Measurements from ENCODE around the gene ITGBL1. TPM values are rescaled to one million over a fixed set of nuclear protein-coding genes. Genes with fewer than 3 reads are reported as not detected.

ITGBL1 gene
- total and polyA plus RNA-seq, 2 experiments from 2014 or later, result 0.29 TPM; not detected in 1

DNA sequence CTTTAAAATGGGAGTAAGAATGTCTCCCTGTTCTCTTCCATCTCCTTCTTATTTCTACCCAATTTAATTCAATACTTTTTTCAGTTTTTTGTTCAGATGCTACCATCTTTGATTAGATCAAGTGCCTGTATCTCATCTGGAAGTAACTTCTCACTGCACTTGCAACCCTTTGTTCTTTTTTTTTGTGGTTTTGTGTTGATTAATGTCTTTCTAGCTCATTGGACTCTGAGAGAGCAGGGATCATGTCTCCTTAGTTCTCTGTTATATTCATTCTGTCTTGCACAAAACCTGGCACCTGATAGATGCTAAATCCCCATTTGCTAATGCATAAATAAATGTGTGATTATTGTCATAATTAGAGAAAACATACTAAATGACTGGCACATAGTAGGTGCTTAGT lies 834 bp upstream of the ITGBL1 start:
- peaks cover 18% of the 10 kb centered on the region for H3K4me1 ChIP-seq (ENCODE audit: insufficient read depth)
- TF ChIP-seq, protein P1, sequence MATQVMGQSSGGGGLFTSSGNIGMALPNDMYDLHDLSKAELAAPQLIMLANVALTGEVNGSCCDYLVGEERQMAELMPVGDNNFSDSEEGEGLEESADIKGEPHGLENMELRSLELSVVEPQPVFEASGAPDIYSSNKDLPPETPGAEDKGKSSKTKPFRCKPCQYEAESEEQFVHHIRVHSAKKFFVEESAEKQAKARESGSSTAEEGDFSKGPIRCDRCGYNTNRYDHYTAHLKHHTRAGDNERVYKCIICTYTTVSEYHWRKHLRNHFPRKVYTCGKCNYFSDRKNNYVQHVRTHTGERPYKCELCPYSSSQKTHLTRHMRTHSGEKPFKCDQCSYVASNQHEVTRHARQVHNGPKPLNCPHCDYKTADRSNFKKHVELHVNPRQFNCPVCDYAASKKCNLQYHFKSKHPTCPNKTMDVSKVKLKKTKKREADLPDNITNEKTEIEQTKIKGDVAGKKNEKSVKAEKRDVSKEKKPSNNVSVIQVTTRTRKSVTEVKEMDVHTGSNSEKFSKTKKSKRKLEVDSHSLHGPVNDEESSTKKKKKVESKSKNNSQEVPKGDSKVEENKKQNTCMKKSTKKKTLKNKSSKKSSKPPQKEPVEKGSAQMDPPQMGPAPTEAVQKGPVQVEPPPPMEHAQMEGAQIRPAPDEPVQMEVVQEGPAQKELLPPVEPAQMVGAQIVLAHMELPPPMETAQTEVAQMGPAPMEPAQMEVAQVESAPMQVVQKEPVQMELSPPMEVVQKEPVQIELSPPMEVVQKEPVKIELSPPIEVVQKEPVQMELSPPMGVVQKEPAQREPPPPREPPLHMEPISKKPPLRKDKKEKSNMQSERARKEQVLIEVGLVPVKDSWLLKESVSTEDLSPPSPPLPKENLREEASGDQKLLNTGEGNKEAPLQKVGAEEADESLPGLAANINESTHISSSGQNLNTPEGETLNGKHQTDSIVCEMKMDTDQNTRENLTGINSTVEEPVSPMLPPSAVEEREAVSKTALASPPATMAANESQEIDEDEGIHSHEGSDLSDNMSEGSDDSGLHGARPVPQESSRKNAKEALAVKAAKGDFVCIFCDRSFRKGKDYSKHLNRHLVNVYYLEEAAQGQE (IDR thresholded peaks at IDR 0.05; ENCODE audit: unreplicated experiment), result no peak
- no peak for TF ChIP-seq CREB1 (CRISPR knock-in tag; IDR thresholded peaks at IDR 0.05; ENCODE audit: low read depth)
- TF ChIP-seq STAT1 (IDR thresholded peaks at IDR 0.05; ENCODE audit: unreplicated experiment), result no peak
- TF ChIP-seq EZH2 (IDR thresholded peaks at IDR 0.05; ENCODE audit: low read depth, unreplicated experiment), result no peak
- no peak for TF ChIP-seq NANOG (IDR thresholded peaks at IDR 0.05; ENCODE audit: borderline replicate concordance)
- no peak for TF ChIP-seq ZNF331 (CRISPR knock-in tag; IDR thresholded peaks at IDR 0.05; ENCODE audit: low read depth)
- TF ChIP-seq, protein P2, sequence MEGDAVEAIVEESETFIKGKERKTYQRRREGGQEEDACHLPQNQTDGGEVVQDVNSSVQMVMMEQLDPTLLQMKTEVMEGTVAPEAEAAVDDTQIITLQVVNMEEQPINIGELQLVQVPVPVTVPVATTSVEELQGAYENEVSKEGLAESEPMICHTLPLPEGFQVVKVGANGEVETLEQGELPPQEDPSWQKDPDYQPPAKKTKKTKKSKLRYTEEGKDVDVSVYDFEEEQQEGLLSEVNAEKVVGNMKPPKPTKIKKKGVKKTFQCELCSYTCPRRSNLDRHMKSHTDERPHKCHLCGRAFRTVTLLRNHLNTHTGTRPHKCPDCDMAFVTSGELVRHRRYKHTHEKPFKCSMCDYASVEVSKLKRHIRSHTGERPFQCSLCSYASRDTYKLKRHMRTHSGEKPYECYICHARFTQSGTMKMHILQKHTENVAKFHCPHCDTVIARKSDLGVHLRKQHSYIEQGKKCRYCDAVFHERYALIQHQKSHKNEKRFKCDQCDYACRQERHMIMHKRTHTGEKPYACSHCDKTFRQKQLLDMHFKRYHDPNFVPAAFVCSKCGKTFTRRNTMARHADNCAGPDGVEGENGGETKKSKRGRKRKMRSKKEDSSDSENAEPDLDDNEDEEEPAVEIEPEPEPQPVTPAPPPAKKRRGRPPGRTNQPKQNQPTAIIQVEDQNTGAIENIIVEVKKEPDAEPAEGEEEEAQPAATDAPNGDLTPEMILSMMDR (conservative IDR thresholded peaks at IDR 0.05; ENCODE audit: low read depth in 2 of 2), result no peak
- TF ChIP-seq ZNF114 (CRISPR knock-in tag; IDR thresholded peaks at IDR 0.05), result no peak
- no peak for TF ChIP-seq POLR2AphosphoS5 (IDR thresholded peaks at IDR 0.05; ENCODE audit: low read depth)
- TF ChIP-seq, protein P3, sequence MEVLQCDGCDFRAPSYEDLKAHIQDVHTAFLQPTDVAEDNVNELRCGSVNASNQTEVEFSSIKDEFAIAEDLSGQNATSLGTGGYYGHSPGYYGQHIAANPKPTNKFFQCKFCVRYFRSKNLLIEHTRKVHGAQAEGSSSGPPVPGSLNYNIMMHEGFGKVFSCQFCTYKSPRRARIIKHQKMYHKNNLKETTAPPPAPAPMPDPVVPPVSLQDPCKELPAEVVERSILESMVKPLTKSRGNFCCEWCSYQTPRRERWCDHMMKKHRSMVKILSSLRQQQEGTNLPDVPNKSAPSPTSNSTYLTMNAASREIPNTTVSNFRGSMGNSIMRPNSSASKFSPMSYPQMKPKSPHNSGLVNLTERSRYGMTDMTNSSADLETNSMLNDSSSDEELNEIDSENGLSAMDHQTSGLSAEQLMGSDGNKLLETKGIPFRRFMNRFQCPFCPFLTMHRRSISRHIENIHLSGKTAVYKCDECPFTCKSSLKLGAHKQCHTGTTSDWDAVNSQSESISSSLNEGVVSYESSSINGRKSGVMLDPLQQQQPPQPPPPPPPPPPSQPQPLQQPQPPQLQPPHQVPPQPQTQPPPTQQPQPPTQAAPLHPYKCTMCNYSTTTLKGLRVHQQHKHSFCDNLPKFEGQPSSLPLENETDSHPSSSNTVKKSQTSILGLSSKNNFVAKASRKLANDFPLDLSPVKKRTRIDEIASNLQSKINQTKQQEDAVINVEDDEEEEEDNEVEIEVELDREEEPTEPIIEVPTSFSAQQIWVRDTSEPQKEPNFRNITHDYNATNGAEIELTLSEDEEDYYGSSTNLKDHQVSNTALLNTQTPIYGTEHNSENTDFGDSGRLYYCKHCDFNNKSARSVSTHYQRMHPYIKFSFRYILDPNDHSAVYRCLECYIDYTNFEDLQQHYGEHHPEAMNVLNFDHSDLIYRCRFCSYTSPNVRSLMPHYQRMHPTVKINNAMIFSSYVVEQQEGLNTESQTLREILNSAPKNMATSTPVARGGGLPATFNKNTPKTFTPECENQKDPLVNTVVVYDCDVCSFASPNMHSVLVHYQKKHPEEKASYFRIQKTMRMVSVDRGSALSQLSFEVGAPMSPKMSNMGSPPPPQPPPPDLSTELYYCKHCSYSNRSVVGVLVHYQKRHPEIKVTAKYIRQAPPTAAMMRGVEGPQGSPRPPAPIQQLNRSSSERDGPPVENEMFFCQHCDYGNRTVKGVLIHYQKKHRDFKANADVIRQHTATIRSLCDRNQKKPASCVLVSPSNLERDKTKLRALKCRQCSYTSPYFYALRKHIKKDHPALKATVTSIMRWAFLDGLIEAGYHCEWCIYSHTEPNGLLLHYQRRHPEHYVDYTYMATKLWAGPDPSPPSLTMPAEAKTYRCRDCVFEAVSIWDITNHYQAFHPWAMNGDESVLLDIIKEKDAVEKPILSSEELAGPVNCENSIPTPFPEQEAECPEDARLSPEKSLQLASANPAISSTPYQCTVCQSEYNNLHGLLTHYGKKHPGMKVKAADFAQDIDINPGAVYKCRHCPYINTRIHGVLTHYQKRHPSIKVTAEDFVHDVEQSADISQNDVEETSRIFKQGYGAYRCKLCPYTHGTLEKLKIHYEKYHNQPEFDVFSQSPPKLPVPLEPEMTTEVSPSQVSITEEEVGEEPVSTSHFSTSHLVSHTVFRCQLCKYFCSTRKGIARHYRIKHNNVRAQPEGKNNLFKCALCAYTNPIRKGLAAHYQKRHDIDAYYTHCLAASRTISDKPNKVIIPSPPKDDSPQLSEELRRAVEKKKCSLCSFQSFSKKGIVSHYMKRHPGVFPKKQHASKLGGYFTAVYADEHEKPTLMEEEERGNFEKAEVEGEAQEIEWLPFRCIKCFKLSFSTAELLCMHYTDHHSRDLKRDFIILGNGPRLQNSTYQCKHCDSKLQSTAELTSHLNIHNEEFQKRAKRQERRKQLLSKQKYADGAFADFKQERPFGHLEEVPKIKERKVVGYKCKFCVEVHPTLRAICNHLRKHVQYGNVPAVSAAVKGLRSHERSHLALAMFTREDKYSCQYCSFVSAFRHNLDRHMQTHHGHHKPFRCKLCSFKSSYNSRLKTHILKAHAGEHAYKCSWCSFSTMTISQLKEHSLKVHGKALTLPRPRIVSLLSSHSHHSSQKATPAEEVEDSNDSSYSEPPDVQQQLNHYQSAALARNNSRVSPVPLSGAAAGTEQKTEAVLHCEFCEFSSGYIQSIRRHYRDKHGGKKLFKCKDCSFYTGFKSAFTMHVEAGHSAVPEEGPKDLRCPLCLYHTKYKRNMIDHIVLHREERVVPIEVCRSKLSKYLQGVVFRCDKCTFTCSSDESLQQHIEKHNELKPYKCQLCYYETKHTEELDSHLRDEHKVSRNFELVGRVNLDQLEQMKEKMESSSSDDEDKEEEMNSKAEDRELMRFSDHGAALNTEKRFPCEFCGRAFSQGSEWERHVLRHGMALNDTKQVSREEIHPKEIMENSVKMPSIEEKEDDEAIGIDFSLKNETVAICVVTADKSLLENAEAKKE (CRISPR knock-in tag; IDR thresholded peaks at IDR 0.05), result no peak
- no peak for TF ChIP-seq EZH2phosphoT487 (IDR thresholded peaks at IDR 0.05; ENCODE audit: unreplicated experiment)
- TF ChIP-seq, protein P4, sequence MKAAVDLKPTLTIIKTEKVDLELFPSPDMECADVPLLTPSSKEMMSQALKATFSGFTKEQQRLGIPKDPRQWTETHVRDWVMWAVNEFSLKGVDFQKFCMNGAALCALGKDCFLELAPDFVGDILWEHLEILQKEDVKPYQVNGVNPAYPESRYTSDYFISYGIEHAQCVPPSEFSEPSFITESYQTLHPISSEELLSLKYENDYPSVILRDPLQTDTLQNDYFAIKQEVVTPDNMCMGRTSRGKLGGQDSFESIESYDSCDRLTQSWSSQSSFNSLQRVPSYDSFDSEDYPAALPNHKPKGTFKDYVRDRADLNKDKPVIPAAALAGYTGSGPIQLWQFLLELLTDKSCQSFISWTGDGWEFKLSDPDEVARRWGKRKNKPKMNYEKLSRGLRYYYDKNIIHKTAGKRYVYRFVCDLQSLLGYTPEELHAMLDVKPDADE (IDR thresholded peaks at IDR 0.05), result no peak
- TF ChIP-seq JUNB (IDR thresholded peaks at IDR 0.05; ENCODE audit: unreplicated experiment), result no peak

More for the DNA sequence above, 834 bp upstream of the ITGBL1 start:
- no peak overlapping the region for H3K27ac Mint-ChIP-seq
- H3K4me3 Mint-ChIP-seq, result no peak overlapping the region
- Histone ChIP-seq H3K36me3 (ENCODE audit: insufficient read depth) (no peaks in the 10 kb centered on the region), H3K9me2 (ENCODE audit: insufficient read depth) (no peaks in the 10 kb centered on the region), H3K4me2 (no peak overlapping the region), H3K79me2 (replicated peaks; ENCODE audit: insufficient read depth) (no peaks in the 10 kb centered on the region), H3K27ac (ENCODE audit: low read depth) (no peak overlapping the region), H3F3A (replicated peaks; ENCODE audit: low read depth) (no peaks in the 10 kb centered on the region), H3K27me3 (ENCODE audit: insufficient read depth) (no peaks in the 10 kb centered on the region), H3K4me3 (no peak overlapping the region), H4K20me1 (replicated peaks; ENCODE audit: insufficient read depth) (no peaks in the 10 kb centered on the region), H2AFZ (no peak overlapping the region)
- ATAC-seq (no peak), DNase-seq (ENCODE audit: low spot score) (no peak)
- H3K9me3 Mint-ChIP-seq, result no peaks in the 10 kb centered on the region
- H3K36me3 Mint-ChIP-seq (ENCODE audit: low read depth), result no peaks in the 10 kb centered on the region
- peaks cover 3% of the 10 kb centered on the region for H3K27me3 Mint-ChIP-seq (ENCODE audit: insufficient read depth, low read depth, poor library complexity)
- peaks cover 20% of the 10 kb centered on the region for H3K4me1 Mint-ChIP-seq

All from GM23338 (cell line).